ENCODE results near the gene CTAG2.

GRCh38 chrX:154654925-154655324 lies 1.5 kb upstream of the CTAG2 start:
- TF ChIP-seq, protein P1, sequence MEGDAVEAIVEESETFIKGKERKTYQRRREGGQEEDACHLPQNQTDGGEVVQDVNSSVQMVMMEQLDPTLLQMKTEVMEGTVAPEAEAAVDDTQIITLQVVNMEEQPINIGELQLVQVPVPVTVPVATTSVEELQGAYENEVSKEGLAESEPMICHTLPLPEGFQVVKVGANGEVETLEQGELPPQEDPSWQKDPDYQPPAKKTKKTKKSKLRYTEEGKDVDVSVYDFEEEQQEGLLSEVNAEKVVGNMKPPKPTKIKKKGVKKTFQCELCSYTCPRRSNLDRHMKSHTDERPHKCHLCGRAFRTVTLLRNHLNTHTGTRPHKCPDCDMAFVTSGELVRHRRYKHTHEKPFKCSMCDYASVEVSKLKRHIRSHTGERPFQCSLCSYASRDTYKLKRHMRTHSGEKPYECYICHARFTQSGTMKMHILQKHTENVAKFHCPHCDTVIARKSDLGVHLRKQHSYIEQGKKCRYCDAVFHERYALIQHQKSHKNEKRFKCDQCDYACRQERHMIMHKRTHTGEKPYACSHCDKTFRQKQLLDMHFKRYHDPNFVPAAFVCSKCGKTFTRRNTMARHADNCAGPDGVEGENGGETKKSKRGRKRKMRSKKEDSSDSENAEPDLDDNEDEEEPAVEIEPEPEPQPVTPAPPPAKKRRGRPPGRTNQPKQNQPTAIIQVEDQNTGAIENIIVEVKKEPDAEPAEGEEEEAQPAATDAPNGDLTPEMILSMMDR (IDR thresholded peaks at IDR 0.05; ENCODE audit: low read depth, low read length, missing input control) = no peak
- TF ChIP-seq RAD21 (IDR thresholded peaks at IDR 0.05) (no peak), ZBTB33 (IDR thresholded peaks at IDR 0.05) (no peak)

Data from liver (tissue), 3 donors.